Liver (tissue), 3 donors: ENCODE data around the gene PLA2G2F.

Experiments used
- SP1 ChIP-seq: IDR thresholded peaks from 2 replicates; pipeline ENCODE4 v1.6.1; 2018; ENCODE audit warnings: antibody characterized with exemption, mild to moderate bottlenecking
- TAF1 ChIP-seq: conservative IDR thresholded peaks from 2 replicates; pipeline ENCODE4 v1.6.1; 2016; ENCODE audit warnings: antibody characterized with exemption, mild to moderate bottlenecking
- TF ChIP-seq, protein P1 (sequence below): fragments of 150-350 bp; IDR thresholded peaks from 2 replicates; pipeline ENCODE4 v1.5.1; 2017; ENCODE audit warnings: improper control_type of control experiment, low read depth, low read length; ENCODE audit not compliant: missing input control
- donor health status: healthy.
- donor health status: healthy.

DNA sequence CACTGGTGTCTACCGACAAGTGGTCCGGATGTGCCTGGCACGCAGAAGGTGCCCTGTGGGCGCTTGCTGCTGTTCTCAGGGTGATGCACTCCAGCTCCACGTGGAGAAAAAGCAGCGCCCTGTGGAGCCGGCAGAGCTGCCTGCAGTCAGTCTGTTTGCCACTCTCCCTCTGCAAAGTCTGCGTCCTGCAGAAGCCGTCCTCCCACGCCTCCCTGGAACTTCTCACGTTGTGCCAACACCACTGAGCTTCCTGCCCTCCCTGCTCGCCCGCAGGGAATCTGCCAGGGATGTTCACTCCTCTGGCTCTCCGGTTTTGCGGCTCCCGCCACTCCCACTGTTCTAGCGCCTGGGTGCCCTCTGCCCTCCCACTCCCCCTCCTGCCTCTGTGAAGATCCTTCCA, 26.9 kb downstream of the PLA2G2F start:
- no peak for TF ChIP-seq SP1
- TF ChIP-seq, protein P1, sequence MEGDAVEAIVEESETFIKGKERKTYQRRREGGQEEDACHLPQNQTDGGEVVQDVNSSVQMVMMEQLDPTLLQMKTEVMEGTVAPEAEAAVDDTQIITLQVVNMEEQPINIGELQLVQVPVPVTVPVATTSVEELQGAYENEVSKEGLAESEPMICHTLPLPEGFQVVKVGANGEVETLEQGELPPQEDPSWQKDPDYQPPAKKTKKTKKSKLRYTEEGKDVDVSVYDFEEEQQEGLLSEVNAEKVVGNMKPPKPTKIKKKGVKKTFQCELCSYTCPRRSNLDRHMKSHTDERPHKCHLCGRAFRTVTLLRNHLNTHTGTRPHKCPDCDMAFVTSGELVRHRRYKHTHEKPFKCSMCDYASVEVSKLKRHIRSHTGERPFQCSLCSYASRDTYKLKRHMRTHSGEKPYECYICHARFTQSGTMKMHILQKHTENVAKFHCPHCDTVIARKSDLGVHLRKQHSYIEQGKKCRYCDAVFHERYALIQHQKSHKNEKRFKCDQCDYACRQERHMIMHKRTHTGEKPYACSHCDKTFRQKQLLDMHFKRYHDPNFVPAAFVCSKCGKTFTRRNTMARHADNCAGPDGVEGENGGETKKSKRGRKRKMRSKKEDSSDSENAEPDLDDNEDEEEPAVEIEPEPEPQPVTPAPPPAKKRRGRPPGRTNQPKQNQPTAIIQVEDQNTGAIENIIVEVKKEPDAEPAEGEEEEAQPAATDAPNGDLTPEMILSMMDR, result no peak
- no peak for TF ChIP-seq TAF1
